Suprapubic skin (tissue), 4 donors: Measurements from ENCODE around the gene PTPRD. TPM values are rescaled to one million over a fixed set of nuclear protein-coding genes. Genes with fewer than 3 reads are reported as not detected.

Source experiments
- DNase-seq, 2 donors: peaks; one replicate each; pipeline ENCODE4 v3.0.0-alpha.2; 2019; ENCODE audit warnings: low spot score in 2 of 2
- H3K27ac ChIP-seq: fragments of 200-600 bp; sonication (generic); one replicate; pipeline ENCODE4 v1.5.1; 2019
- H3K27me3 ChIP-seq: fragments of 200-600 bp; sonication (generic); one replicate; pipeline ENCODE4 v1.5.1; 2019
- H3K36me3 ChIP-seq: fragments of 200-600 bp; sonication (generic); one replicate; pipeline ENCODE4 v1.5.1; 2019
- H3K4me1 ChIP-seq: fragments of 200-600 bp; sonication (generic); one replicate; pipeline ENCODE4 v1.5.1; 2019
- H3K4me3 ChIP-seq: fragments of 200-600 bp; sonication (generic); one replicate; pipeline ENCODE4 v1.5.1; 2019; ENCODE audit warnings: mild to moderate bottlenecking
- H3K9me3 ChIP-seq: fragments of 200-600 bp; sonication (generic); one replicate; pipeline ENCODE4 v1.5.1; 2019
- CTCF ChIP-seq, 2 donors: fragments of 200-600 bp in 1 of 2; fragments of 450-650 bp in 1 of 2; sonication (generic) in 1 of 2; IDR thresholded peaks; one replicate each; pipeline ENCODE4 v1.5.1; 2016 to 2019; ENCODE audit warnings: antibody characterized with exemption in 2 of 2, mild to moderate bottlenecking in 1 of 2, moderate library complexity in 1 of 2
- EP300 ChIP-seq: sonication (generic); formaldehyde crosslinking; IDR thresholded peaks from one replicate; pipeline ENCODE4 v1.6.1; 2017; ENCODE audit warnings: antibody characterized with exemption
- POLR2A ChIP-seq, 2 donors: fragments of 450-650 bp; IDR thresholded peaks; one replicate each; pipeline ENCODE4 v1.6.1; 2017; ENCODE audit warnings: antibody characterized with exemption in 2 of 2, mild to moderate bottlenecking in 2 of 2, moderate library complexity in 2 of 2
- POLR2AphosphoS5 ChIP-seq, 3 donors: sonication (generic); formaldehyde crosslinking; IDR thresholded peaks; one replicate each; pipeline ENCODE4 v1.6.1; 2017; ENCODE audit warnings: antibody characterized with exemption in 3 of 3
- WGBS: methylation state at CpG from one replicate; pipeline ENCODE4 v1.1.5; 2018; 5-methylcytosine and 5-hydroxymethylcytosine counted together
- total RNA-seq, 4 donors: library from RNA; depleted of rRNA; stranded (reverse); fragments of >200 nt; gene quantifications; one replicate each; pipeline ENCODE4 v1.1.0, GENCODE V29; 2016

PTPRD gene
- total RNA-seq, 4 donors from 2014 or later, result 0.49 to 3.3 (median 2.5) TPM

GRCh38 chr9:8895106-8895860 is 1717.5 kb downstream of the PTPRD start:
- Histone ChIP-seq H3K4me3 (no peak overlapping the region), H3K27ac (no peak overlapping the region), H3K4me1 (no peaks in the 10 kb centered on the region), H3K9me3 (no peaks in the 10 kb centered on the region), H3K27me3 (no peaks in the 10 kb centered on the region), H3K36me3 (no peaks in the 10 kb centered on the region)
- TF ChIP-seq POLR2A (IDR thresholded peaks at IDR 0.05) (no peak), POLR2AphosphoS5 (IDR thresholded peaks at IDR 0.05) (no peak), EP300 (no peak), CTCF (IDR thresholded peaks at IDR 0.05) (no peak)
- DNase-seq, result no peak
- WGBS, result 44% methylated on average over 4 of the region's 4 CpGs

- Histone ChIP-seq H3K9me3 (no peaks in the 10 kb centered on the region), H3K4me1 (no peaks in the 10 kb centered on the region), H3K27ac (no peak overlapping the region), H3K4me3 (no peak overlapping the region), H3K36me3 (no peaks in the 10 kb centered on the region), H3K27me3 (no peaks in the 10 kb centered on the region)
- DNase-seq, result no peak
- WGBS, result 80% methylated on average over 2 of the region's 2 CpGs
- no peak for TF ChIP-seq CTCF (IDR thresholded peaks at IDR 0.05)
- TF ChIP-seq POLR2AphosphoS5 (IDR thresholded peaks at IDR 0.05), result no peak
- no peak for TF ChIP-seq POLR2A (IDR thresholded peaks at IDR 0.05)
Measured at GRCh38 chr9:8890695-8891094, 1722.1 kb downstream of the PTPRD start.

GRCh38 chr9:8889100-8889499 is 1723.7 kb downstream of the PTPRD start:
- TF ChIP-seq EP300 (no peak), POLR2AphosphoS5 (IDR thresholded peaks at IDR 0.05) (no peak), POLR2A (IDR thresholded peaks at IDR 0.05) (no peak), CTCF (IDR thresholded peaks at IDR 0.05) (no peak)
- WGBS, result 96% methylated on average over 1 of the region's 1 CpG

GRCh38 chr9:8888591-8888990 is 1724.2 kb downstream of the PTPRD start:
- Histone ChIP-seq H3K36me3 (no peaks in the 10 kb centered on the region), H3K9me3 (no peaks in the 10 kb centered on the region), H3K27me3 (no peaks in the 10 kb centered on the region), H3K27ac (no peak overlapping the region), H3K4me3 (no peak overlapping the region), H3K4me1 (no peaks in the 10 kb centered on the region)
- WGBS, result 82% methylated on average over 1 of the region's 1 CpG
- TF ChIP-seq CTCF (IDR thresholded peaks at IDR 0.05) (no peak), POLR2AphosphoS5 (IDR thresholded peaks at IDR 0.05) (no peak), EP300 (no peak), POLR2A (IDR thresholded peaks at IDR 0.05) (no peak)
- no peak for DNase-seq

More at GRCh38 chr9:8889100-8889499, 1723.7 kb downstream of the PTPRD start:
- no peaks in the 10 kb centered on the region for H3K36me3 ChIP-seq
- no peaks in the 10 kb centered on the region for H3K9me3 ChIP-seq
- H3K27me3 ChIP-seq, result no peaks in the 10 kb centered on the region
- no peak for DNase-seq
- no peak overlapping the region for H3K4me3 ChIP-seq
- H3K27ac ChIP-seq, result no peak overlapping the region
- no peaks in the 10 kb centered on the region for H3K4me1 ChIP-seq

GRCh38 chr9:8887369-8887768 is 1725.4 kb downstream of the PTPRD start:
- Histone ChIP-seq H3K4me3 (no peak overlapping the region), H3K9me3 (no peaks in the 10 kb centered on the region), H3K27me3 (no peaks in the 10 kb centered on the region), H3K27ac (no peak overlapping the region), H3K36me3 (no peaks in the 10 kb centered on the region), H3K4me1 (no peaks in the 10 kb centered on the region)
- DNase-seq, result no peak
- TF ChIP-seq CTCF (IDR thresholded peaks at IDR 0.05) (no peak), POLR2AphosphoS5 (IDR thresholded peaks at IDR 0.05) (no peak), POLR2A (IDR thresholded peaks at IDR 0.05) (no peak), EP300 (no peak)
- WGBS, result 45% methylated on average over 1 of the region's 1 CpG
